Gastrocnemius medialis (tissue), 4 donors: ENCODE results near the gene MAPK14.

Experiments used
- POLR2A ChIP-seq, 2 donors: fragments of 450-650 bp; IDR thresholded peaks; one replicate each; pipeline ENCODE4 v1.6.1; 2017; ENCODE audit warnings: antibody characterized with exemption in 2 of 2, mild to moderate bottlenecking in 2 of 2, moderate library complexity in 2 of 2
- TF ChIP-seq, protein P1 (sequence below), 5 experiments: fragments of 450-650 bp in 3 of 5; fragments of 200-600 bp in 2 of 5; sonication (generic) in 2 of 5; IDR thresholded peaks in 4 of 5; conservative IDR thresholded peaks in 1 of 5; 1 replicate in 4 of 5; 2 replicates in 1 of 5; pipeline ENCODE4 v1.5.1; 2016 to 2019; ENCODE audit warnings: antibody characterized with exemption in 5 of 5, mild to moderate bottlenecking in 3 of 5, moderate library complexity in 3 of 5

DNA sequence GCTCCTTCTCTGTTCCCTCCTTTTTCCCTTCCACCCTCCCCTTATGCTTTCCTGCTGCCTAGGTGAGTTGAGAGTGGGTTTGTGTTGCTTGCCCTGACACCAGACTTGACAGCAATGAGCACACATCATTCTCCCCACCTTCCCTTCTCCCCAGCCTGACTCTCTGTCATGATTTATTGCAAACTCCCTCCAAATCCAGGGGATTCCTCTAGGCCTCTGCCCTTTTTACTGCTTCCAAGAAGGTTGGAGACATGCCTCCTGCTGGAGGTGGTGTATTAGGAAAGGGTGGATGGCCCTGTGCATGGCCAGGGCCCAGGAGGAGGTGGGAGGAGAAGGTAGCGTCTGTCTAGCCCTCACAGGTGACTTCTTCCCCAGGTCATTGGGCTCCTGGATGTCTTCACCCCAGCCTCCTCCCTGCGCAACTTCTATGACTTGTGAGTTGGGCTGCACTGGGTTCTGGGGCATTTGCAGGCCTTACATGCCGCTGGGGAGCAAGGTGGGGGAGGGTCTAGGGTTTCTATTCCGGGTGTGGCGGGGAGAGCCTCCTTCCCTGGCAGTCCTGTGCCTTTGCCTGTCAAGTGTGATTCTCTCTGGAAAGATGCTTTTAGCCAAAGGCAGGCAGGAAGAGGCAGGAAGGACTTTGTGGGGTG is 104.8 kb downstream of the MAPK14 start:
- no peak for TF ChIP-seq POLR2A (IDR thresholded peaks at IDR 0.05)
- TF ChIP-seq, protein P1, sequence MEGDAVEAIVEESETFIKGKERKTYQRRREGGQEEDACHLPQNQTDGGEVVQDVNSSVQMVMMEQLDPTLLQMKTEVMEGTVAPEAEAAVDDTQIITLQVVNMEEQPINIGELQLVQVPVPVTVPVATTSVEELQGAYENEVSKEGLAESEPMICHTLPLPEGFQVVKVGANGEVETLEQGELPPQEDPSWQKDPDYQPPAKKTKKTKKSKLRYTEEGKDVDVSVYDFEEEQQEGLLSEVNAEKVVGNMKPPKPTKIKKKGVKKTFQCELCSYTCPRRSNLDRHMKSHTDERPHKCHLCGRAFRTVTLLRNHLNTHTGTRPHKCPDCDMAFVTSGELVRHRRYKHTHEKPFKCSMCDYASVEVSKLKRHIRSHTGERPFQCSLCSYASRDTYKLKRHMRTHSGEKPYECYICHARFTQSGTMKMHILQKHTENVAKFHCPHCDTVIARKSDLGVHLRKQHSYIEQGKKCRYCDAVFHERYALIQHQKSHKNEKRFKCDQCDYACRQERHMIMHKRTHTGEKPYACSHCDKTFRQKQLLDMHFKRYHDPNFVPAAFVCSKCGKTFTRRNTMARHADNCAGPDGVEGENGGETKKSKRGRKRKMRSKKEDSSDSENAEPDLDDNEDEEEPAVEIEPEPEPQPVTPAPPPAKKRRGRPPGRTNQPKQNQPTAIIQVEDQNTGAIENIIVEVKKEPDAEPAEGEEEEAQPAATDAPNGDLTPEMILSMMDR (IDR thresholded peaks at IDR 0.05 in 4 of 5, conservative IDR thresholded peaks at IDR 0.05 in 1 of 5): no peak
